ENCODE data around the gene CCDC183. TPM values are rescaled to one million over a fixed set of nuclear protein-coding genes. Genes with fewer than 3 reads are reported as not detected.
"Not testable (repeated sequence)": the region's sequence is repeated elsewhere in the genome, so short reads cannot be mapped to it uniquely, and the experiment has no call there.

The CCDC183 gene
- polyA plus RNA-seq, 1 donor from 2014 or later: 5.5 TPM

- Histone ChIP-seq H3K4me3 (ENCODE audit: low read length) (no peak overlapping the region), H3K9ac (ENCODE audit: low read length) (peak overlapping the region; percentile 26), H3K9me3 (ENCODE audit: low read length) (no peaks in the 10 kb centered on the region), H3K9me2 (ENCODE audit: insufficient read depth, low read length) (no peaks in the 10 kb centered on the region), H2AFZ (ENCODE audit: low read depth, low read length) (no peak overlapping the region), H4K20me1 (ENCODE audit: insufficient read depth) (no peaks in the 10 kb centered on the region), H3K27me3 (ENCODE audit: insufficient read depth, low read depth, low read length) (no peaks in the 10 kb centered on the region), H3F3A (ENCODE audit: insufficient read depth, low read length, poor library complexity, severe bottlenecking) (no peaks in the 10 kb centered on the region), H3K27ac (ENCODE audit: low read length) (no peak overlapping the region), H3K36me3 (ENCODE audit: insufficient read depth, low read length) (no peaks in the 10 kb centered on the region), H3K79me2 (replicated peaks; ENCODE audit: insufficient read depth, low read length) (no peaks in the 10 kb centered on the region), H3K4me2 (ENCODE audit: low read length) (no peak overlapping the region)
- no peak for TF ChIP-seq TAF1 (IDR thresholded peaks at IDR 0.05; ENCODE audit: low read depth)
- TF ChIP-seq REST (IDR thresholded peaks at IDR 0.05; ENCODE audit: borderline replicate concordance): no peak
- no peak for TF ChIP-seq POLR2AphosphoS5 (IDR thresholded peaks at IDR 0.05)
- no peak for TF ChIP-seq RAD21 (conservative IDR thresholded peaks at IDR 0.05)
- no peak for TF ChIP-seq MXI1 (conservative IDR thresholded peaks at IDR 0.05; ENCODE audit: poor library complexity, severe bottlenecking)
- no peak for TF ChIP-seq SMC3 (conservative IDR thresholded peaks at IDR 0.05; ENCODE audit: poor library complexity)
- no peak for TF ChIP-seq EZH2 (IDR thresholded peaks at IDR 0.05; ENCODE audit: borderline replicate concordance, insufficient read depth, low read length, poor library complexity, severe bottlenecking)
- no peak for TF ChIP-seq CTCF (IDR thresholded peaks at IDR 0.05; ENCODE audit: poor library complexity, severe bottlenecking)
- TF ChIP-seq EP300 (conservative IDR thresholded peaks at IDR 0.05; ENCODE audit: poor library complexity, severe bottlenecking): no peak
Measured at GRCh38 chr9:136840877-136841645, 44.9 kb downstream of the CCDC183 start.

- not testable (repeated sequence) for H3K36me3 ChIP-seq (ENCODE audit: insufficient read depth, low read length); H4K20me1 ChIP-seq (ENCODE audit: insufficient read depth); H3K27me3 ChIP-seq (ENCODE audit: insufficient read depth, low read depth, low read length); H2AFZ ChIP-seq (ENCODE audit: low read depth, low read length); H3K9me3 ChIP-seq (ENCODE audit: low read length); H3F3A ChIP-seq (ENCODE audit: insufficient read depth, low read length, poor library complexity, severe bottlenecking); H3K4me2 ChIP-seq (ENCODE audit: low read length); H3K9me2 ChIP-seq (ENCODE audit: insufficient read depth, low read length); H3K79me2 ChIP-seq (replicated peaks; ENCODE audit: insufficient read depth, low read length)
- H3K9ac ChIP-seq (ENCODE audit: low read length): peak overlapping the region; percentile 83
- peak overlapping the region; percentile 76 for H3K4me3 ChIP-seq (ENCODE audit: low read length)
- H3K27ac ChIP-seq (ENCODE audit: low read length): peak overlapping the region; percentile 79
Measured at GRCh38 chr9:136841646-136842379, 45.7 kb downstream of the CCDC183 start.

All from neural cell (in vitro differentiated cells).